Smooth muscle cell (in vitro differentiated cells): ENCODE data around the gene FAM241A. TPM values are rescaled to one million over a fixed set of nuclear protein-coding genes. Genes with fewer than 3 reads are reported as not detected.

Experiments
- DNase-seq: peaks from one replicate; lab custom pipeline; 2025; ENCODE audit not compliant: unreplicated experiment; lab: John Stamatoyannopoulos, UW
- H2AFZ ChIP-seq: fragments of 200-600 bp; sonication (generic); 2 replicates; pipeline ENCODE4 v1.6.0; 2016; ENCODE audit warnings: antibody characterized with exemption, low read depth, mild to moderate bottlenecking
- H3F3A ChIP-seq: fragments of 200-600 bp; sonication (generic); 2 replicates; pipeline ENCODE4 v1.6.0; 2017; ENCODE audit warnings: antibody characterized with exemption, low read depth
- H3K27ac ChIP-seq: fragments of 200-600 bp; sonication (generic); 2 replicates; pipeline ENCODE4 v1.5.1; 2016; ENCODE audit warnings: low read depth, mild to moderate bottlenecking
- H3K27me3 ChIP-seq: fragments of 200-600 bp; sonication (generic); 2 replicates; pipeline ENCODE4 v1.6.1; 2016; ENCODE audit warnings: low read depth, mild to moderate bottlenecking
- H3K36me3 ChIP-seq: fragments of 200-600 bp; sonication (generic); 2 replicates; pipeline ENCODE4 v1.5.1; 2016; ENCODE audit warnings: low read depth
- H3K4me1 ChIP-seq: fragments of 200-600 bp; sonication (generic); 2 replicates; pipeline ENCODE4 v1.5.1; 2016; ENCODE audit warnings: low read depth
- H3K4me2 ChIP-seq: fragments of 200-600 bp; sonication (generic); 2 replicates; pipeline ENCODE4 v1.6.0; 2016; ENCODE audit warnings: mild to moderate bottlenecking
- H3K4me3 ChIP-seq: fragments of 200-600 bp; sonication (generic); 2 replicates; pipeline ENCODE4 v1.5.1; 2016; ENCODE audit warnings: mild to moderate bottlenecking
- H3K79me2 ChIP-seq: fragments of 200-600 bp; sonication (generic); 2 replicates; pipeline ENCODE4 v1.6.0; 2016; ENCODE audit warnings: low read depth, mild to moderate bottlenecking
- H3K9ac ChIP-seq: fragments of 200-600 bp; sonication (generic); 2 replicates; pipeline ENCODE4 v1.6.0; 2016; ENCODE audit warnings: low read depth
- H3K9me3 ChIP-seq: fragments of 200-600 bp; sonication (generic); replicated peaks from 2 replicates; pipeline ENCODE4 v1.5.1; 2016; ENCODE audit warnings: low read depth
- H4K20me1 ChIP-seq: fragments of 200-600 bp; sonication (generic); 2 replicates; pipeline ENCODE4 v1.6.0; 2016; ENCODE audit warnings: low read depth
- CTCF ChIP-seq: fragments of 200-600 bp; sonication (generic); IDR thresholded peaks from 2 replicates; pipeline ENCODE4 v1.5.1; 2017; ENCODE audit warnings: borderline replicate concordance, mild to moderate bottlenecking, antibody characterized with exemption; ENCODE audit not compliant: insufficient read depth, poor library complexity, severe bottlenecking
- WGBS: methylation state at CpG from one replicate; pipeline ENCODE4 v1.1.7; 2016; ENCODE audit warnings: low lambda C conversion rate; 5-methylcytosine and 5-hydroxymethylcytosine counted together
- polyA plus RNA-seq: library from polyadenylated mRNA; unstranded; fragments of >200 nt; fragmentation: Nextera tagmentation; extraction: Ambion mirVana; gene quantifications from 2 replicates; pipeline ENCODE4 v1.2.1, GENCODE V29; 2016
- total RNA-seq: library from RNA; depleted of rRNA; stranded (reverse); fragments of >200 nt; gene quantifications from 2 replicates; pipeline ENCODE4 v1.2.3, GENCODE V29; 2014

FAM241A gene
- total and polyA plus RNA-seq, 2 experiments from 2014 or later = 0.19 to 0.27 TPM

- Histone ChIP-seq H2AFZ (no peak overlapping the region), H3K27me3 (no peaks in the 10 kb centered on the region), H3K9ac (no peak overlapping the region), H3K79me2 (no peaks in the 10 kb centered on the region), H3F3A (no peaks in the 10 kb centered on the region), H3K9me3 (no peaks in the 10 kb centered on the region), H3K4me2 (no peak overlapping the region), H3K36me3 (no peaks in the 10 kb centered on the region), H4K20me1 (no peaks in the 10 kb centered on the region), H3K4me3 (no peak overlapping the region), H3K27ac (no peak overlapping the region), H3K4me1 (no peaks in the 10 kb centered on the region)
- WGBS = 78% methylated on average over 1 of the region's 1 CpG
- TF ChIP-seq CTCF = no peak
- DNase-seq = no peak
These were observed 53.8 kb downstream of the FAM241A start for GRCh38 chr4:112199041-112199440.

- 52% methylated on average over 4 of the region's 4 CpGs for WGBS
- Histone ChIP-seq H3K27ac (no peak overlapping the region), H3F3A (no peaks in the 10 kb centered on the region), H4K20me1 (no peaks in the 10 kb centered on the region), H3K4me2 (no peak overlapping the region), H3K4me3 (no peak overlapping the region), H3K27me3 (no peaks in the 10 kb centered on the region), H2AFZ (no peak overlapping the region), H3K36me3 (no peaks in the 10 kb centered on the region), H3K79me2 (no peaks in the 10 kb centered on the region), H3K9ac (no peak overlapping the region), H3K9me3 (no peaks in the 10 kb centered on the region), H3K4me1 (no peaks in the 10 kb centered on the region)
- DNase-seq = no peak
- TF ChIP-seq CTCF = no peak
These were observed 56.8 kb downstream of the FAM241A start for GRCh38 chr4:112201915-112202505.

GRCh38 chr4:112203593-112203992, 58.3 kb downstream of the FAM241A start:
- 85% methylated on average over 1 of the region's 1 CpG for WGBS
- Histone ChIP-seq H3K27ac (no peak overlapping the region), H3K9me3 (no peaks in the 10 kb centered on the region)

More at GRCh38 chr4:112203593-112203992, 58.3 kb downstream of the FAM241A start:
- Histone ChIP-seq H3K9ac (no peak overlapping the region), H3K4me3 (no peak overlapping the region), H3K27me3 (no peaks in the 10 kb centered on the region), H4K20me1 (no peaks in the 10 kb centered on the region), H3K4me2 (no peak overlapping the region), H3F3A (no peaks in the 10 kb centered on the region), H3K4me1 (no peaks in the 10 kb centered on the region), H3K79me2 (no peaks in the 10 kb centered on the region), H3K36me3 (no peaks in the 10 kb centered on the region), H2AFZ (no peak overlapping the region)
- DNase-seq = no peak
- TF ChIP-seq CTCF = no peak
